ENCODE results near the gene SND1.

SND1 gene

GRCh38 chr7:127680983-127681382 lies 29.0 kb downstream of the SND1 start:
- H3K4me1 ChIP-seq (ENCODE audit: insufficient read depth, low read length), result peaks cover 17% of the 10 kb centered on the region
- no peak overlapping the region for H3K4me3 ChIP-seq (ENCODE audit: low read length)
- no peak overlapping the region for H2AFZ ChIP-seq (ENCODE audit: low read depth, low read length)
- peaks cover 3% of the 10 kb centered on the region for H3K36me3 ChIP-seq (ENCODE audit: insufficient read depth, low read length)
- no peaks in the 10 kb centered on the region for H3K27me3 ChIP-seq (ENCODE audit: insufficient read depth, low read length)
- no peaks in the 10 kb centered on the region for H3K9me3 ChIP-seq (ENCODE audit: low read length)

DNA sequence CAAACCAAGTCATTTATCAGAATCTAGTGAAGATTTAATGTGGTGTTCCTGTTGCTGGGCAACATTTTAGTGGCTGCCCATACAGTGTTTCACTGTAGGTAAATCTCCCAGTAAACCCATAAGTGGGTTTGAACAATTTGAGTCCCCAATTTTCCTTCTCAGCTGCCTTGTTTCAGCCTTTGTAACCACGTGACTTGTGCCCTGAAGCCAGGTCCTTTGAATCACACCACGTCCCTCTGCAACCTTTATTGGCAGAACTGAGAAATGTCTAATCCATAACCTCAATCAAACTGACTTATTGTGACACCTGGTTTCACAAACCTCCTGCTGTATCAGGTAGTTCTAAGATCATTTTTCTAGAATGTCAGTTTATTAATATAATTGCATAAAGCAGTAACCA lies 30.1 kb downstream of the SND1 start:
- no peak overlapping the region for H3K4me3 ChIP-seq (ENCODE audit: low read length)
- peaks cover 2% of the 10 kb centered on the region for H3K9me3 ChIP-seq (ENCODE audit: low read length)
- peaks cover 17% of the 10 kb centered on the region for H3K4me1 ChIP-seq (ENCODE audit: insufficient read depth, low read length)
- no peaks in the 10 kb centered on the region for H3K27me3 ChIP-seq (ENCODE audit: insufficient read depth, low read length)
- H3K36me3 ChIP-seq (ENCODE audit: insufficient read depth, low read length), result peaks cover 7% of the 10 kb centered on the region
- no peak overlapping the region for H2AFZ ChIP-seq (ENCODE audit: low read depth, low read length)

DNA sequence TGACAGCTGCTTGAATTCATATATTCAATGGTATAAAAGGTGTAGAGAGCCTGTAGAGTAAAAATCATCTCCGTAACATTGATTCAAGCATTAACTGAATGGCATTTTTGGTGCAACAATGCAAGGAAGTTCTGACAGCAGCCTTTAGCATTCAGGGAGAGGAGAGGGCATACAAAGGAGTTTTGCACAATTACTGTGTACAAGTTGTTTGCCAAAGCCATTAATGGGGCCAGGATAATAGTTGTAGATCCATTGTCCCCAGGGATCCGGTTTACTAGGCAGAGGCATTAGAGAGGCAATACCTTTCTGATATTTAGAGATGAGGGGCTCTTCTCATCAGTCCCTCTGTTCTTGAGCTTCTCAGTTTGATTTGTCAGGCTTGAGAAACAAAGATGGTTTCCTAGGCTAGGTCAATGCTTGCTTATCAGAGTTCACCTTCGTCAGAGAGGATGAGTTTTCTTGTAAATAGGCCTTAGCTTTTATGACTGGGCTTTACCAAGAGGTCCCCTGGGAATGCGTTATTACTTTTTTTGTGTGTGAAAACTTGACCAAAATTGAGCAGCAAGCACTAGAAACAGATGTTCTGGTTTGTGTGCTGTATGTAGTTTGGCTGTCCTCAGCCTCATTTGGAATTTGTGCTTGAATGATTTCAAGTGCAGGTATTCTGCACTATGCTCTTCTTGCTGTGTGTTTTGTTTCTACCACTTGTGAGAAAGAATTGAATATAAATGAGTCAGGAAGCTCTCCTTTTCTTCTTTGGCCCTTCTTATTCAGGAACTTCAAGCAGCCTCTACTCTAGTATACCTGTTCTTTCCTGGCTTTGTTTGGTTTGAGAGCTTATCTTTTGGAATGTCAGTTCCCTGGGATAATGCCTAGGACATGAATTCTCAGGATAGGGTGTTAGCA lies 32.0 kb downstream of the SND1 start:
- Histone ChIP-seq H3K4me3 (ENCODE audit: low read length) (no peak overlapping the region), H3K27me3 (ENCODE audit: insufficient read depth, low read length) (no peaks in the 10 kb centered on the region), H2AFZ (ENCODE audit: low read depth, low read length) (no peak overlapping the region), H3K9me3 (ENCODE audit: low read length) (peaks cover 2% of the 10 kb centered on the region), H3K4me1 (ENCODE audit: insufficient read depth, low read length) (peaks cover 13% of the 10 kb centered on the region), H3K36me3 (ENCODE audit: insufficient read depth, low read length) (peaks cover 22% of the 10 kb centered on the region)

- no peak overlapping the region for H2AFZ ChIP-seq (ENCODE audit: low read depth, low read length)
- H3K27me3 ChIP-seq (ENCODE audit: insufficient read depth, low read length), result no peaks in the 10 kb centered on the region
- H3K4me1 ChIP-seq (ENCODE audit: insufficient read depth, low read length), result peaks cover 3% of the 10 kb centered on the region
- H3K9me3 ChIP-seq (ENCODE audit: low read length), result peaks cover 2% of the 10 kb centered on the region
- no peak overlapping the region for H3K4me3 ChIP-seq (ENCODE audit: low read length)
- peaks cover 30% of the 10 kb centered on the region for H3K36me3 ChIP-seq (ENCODE audit: insufficient read depth, low read length)
These were observed 37.3 kb downstream of the SND1 start for GRCh38 chr7:127689194-127689772.

- Histone ChIP-seq H3K27me3 (ENCODE audit: insufficient read depth, low read length) (no peaks in the 10 kb centered on the region), H3K36me3 (ENCODE audit: insufficient read depth, low read length) (peaks cover 39% of the 10 kb centered on the region), H3K4me3 (ENCODE audit: low read length) (no peak overlapping the region), H2AFZ (ENCODE audit: low read depth, low read length) (no peak overlapping the region), H3K4me1 (ENCODE audit: insufficient read depth, low read length) (no peaks in the 10 kb centered on the region), H3K9me3 (ENCODE audit: low read length) (peaks cover 4% of the 10 kb centered on the region)
These were observed 38.3 kb downstream of the SND1 start for GRCh38 chr7:127690337-127690736.

GRCh38 chr7:127690806-127691205 lies 38.8 kb downstream of the SND1 start:
- Histone ChIP-seq H3K9me3 (ENCODE audit: low read length) (peaks cover 4% of the 10 kb centered on the region), H2AFZ (ENCODE audit: low read depth, low read length) (no peak overlapping the region), H3K4me3 (ENCODE audit: low read length) (no peak overlapping the region), H3K27me3 (ENCODE audit: insufficient read depth, low read length) (no peaks in the 10 kb centered on the region), H3K4me1 (ENCODE audit: insufficient read depth, low read length) (no peaks in the 10 kb centered on the region), H3K36me3 (ENCODE audit: insufficient read depth, low read length) (peaks cover 44% of the 10 kb centered on the region)

- no peaks in the 10 kb centered on the region for H3K4me1 ChIP-seq (ENCODE audit: insufficient read depth, low read length)
- H3K9me3 ChIP-seq (ENCODE audit: low read length), result peaks cover 2% of the 10 kb centered on the region
- H3K4me3 ChIP-seq (ENCODE audit: low read length), result no peak overlapping the region
- H2AFZ ChIP-seq (ENCODE audit: low read depth, low read length), result no peak overlapping the region
- H3K27me3 ChIP-seq (ENCODE audit: insufficient read depth, low read length), result no peaks in the 10 kb centered on the region
- peaks cover 40% of the 10 kb centered on the region for H3K36me3 ChIP-seq (ENCODE audit: insufficient read depth, low read length)
These were observed 40.2 kb downstream of the SND1 start for GRCh38 chr7:127692200-127692599.

GRCh38 chr7:127699853-127700252 lies 47.9 kb downstream of the SND1 start:
- H3K27me3 ChIP-seq (ENCODE audit: insufficient read depth, low read length), result no peaks in the 10 kb centered on the region
- H2AFZ ChIP-seq (ENCODE audit: low read depth, low read length), result no peak overlapping the region
- H3K4me3 ChIP-seq (ENCODE audit: low read length), result no peak overlapping the region
- H3K36me3 ChIP-seq (ENCODE audit: insufficient read depth, low read length), result peaks cover 62% of the 10 kb centered on the region
- H3K4me1 ChIP-seq (ENCODE audit: insufficient read depth, low read length), result no peaks in the 10 kb centered on the region
- peaks cover 1% of the 10 kb centered on the region for H3K9me3 ChIP-seq (ENCODE audit: low read length)

- H3K4me1 ChIP-seq (ENCODE audit: insufficient read depth, low read length), result no peaks in the 10 kb centered on the region
- no peak overlapping the region for H2AFZ ChIP-seq (ENCODE audit: low read depth, low read length)
- H3K9me3 ChIP-seq (ENCODE audit: low read length), result no peaks in the 10 kb centered on the region
- H3K36me3 ChIP-seq (ENCODE audit: insufficient read depth, low read length), result peaks cover 65% of the 10 kb centered on the region
- H3K27me3 ChIP-seq (ENCODE audit: insufficient read depth, low read length), result no peaks in the 10 kb centered on the region
- H3K4me3 ChIP-seq (ENCODE audit: low read length), result no peak overlapping the region
These were observed 50.2 kb downstream of the SND1 start for GRCh38 chr7:127702052-127702652.

DNA sequence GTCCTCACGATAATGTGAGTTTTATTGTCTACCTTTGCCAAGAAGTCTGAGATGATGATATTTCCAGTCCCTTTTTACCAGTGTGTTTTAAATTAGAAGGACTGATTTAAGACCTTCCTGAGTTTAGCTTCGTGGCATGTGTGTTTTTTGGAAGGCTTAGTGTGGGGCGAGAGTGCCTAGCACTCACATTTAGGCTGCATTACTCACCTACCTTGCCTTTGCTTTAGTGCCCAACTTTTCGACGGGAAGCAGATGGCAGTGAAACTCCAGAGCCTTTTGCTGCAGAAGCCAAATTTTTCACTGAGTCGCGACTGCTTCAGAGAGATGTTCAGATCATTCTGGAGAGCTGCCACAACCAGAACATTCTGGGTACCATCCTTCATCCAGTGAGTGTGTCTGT lies 50.9 kb downstream of the SND1 start:
- Histone ChIP-seq H3K9me3 (ENCODE audit: low read length) (no peaks in the 10 kb centered on the region), H3K4me1 (ENCODE audit: insufficient read depth, low read length) (no peaks in the 10 kb centered on the region), H3K36me3 (ENCODE audit: insufficient read depth, low read length) (peaks cover 69% of the 10 kb centered on the region), H2AFZ (ENCODE audit: low read depth, low read length) (no peak overlapping the region), H3K27me3 (ENCODE audit: insufficient read depth, low read length) (no peaks in the 10 kb centered on the region), H3K4me3 (ENCODE audit: low read length) (no peak overlapping the region)

GRCh38 chr7:127704211-127704610 lies 52.2 kb downstream of the SND1 start:
- Histone ChIP-seq H3K4me1 (ENCODE audit: insufficient read depth, low read length) (no peaks in the 10 kb centered on the region), H2AFZ (ENCODE audit: low read depth, low read length) (no peak overlapping the region), H3K4me3 (ENCODE audit: low read length) (no peak overlapping the region), H3K36me3 (ENCODE audit: insufficient read depth, low read length) (peaks cover 68% of the 10 kb centered on the region), H3K9me3 (ENCODE audit: low read length) (no peaks in the 10 kb centered on the region), H3K27me3 (ENCODE audit: insufficient read depth, low read length) (no peaks in the 10 kb centered on the region)

DNA sequence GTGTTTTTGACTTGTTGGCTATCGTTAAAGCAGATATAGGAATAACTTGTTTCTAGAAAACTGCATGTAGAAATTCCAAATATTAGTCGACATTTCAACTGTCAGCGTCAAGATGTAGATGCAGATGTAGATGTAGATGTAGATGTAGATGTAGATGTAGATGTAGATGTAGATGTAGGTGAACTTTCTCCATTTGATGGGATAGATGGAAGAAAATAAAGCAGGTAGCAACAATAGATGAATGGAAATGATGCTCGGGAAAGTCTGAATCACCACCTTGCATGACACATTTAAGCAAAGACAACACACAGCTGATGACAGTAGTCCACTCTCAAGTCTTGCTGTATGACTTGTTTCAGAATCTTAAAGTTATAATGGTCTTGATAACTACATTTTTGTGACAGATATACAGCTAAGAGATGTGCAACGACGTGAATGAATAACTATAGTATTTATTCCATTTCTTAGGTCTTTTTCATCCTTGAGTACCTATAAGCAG lies 53.5 kb downstream of the SND1 start:
- Histone ChIP-seq H3K27me3 (ENCODE audit: insufficient read depth, low read length) (no peaks in the 10 kb centered on the region), H3K9me3 (ENCODE audit: low read length) (peaks cover under 1% of the 10 kb centered on the region), H3K4me3 (ENCODE audit: low read length) (no peak overlapping the region), H3K36me3 (ENCODE audit: insufficient read depth, low read length) (peaks cover 65% of the 10 kb centered on the region), H3K4me1 (ENCODE audit: insufficient read depth, low read length) (no peaks in the 10 kb centered on the region), H2AFZ (ENCODE audit: low read depth, low read length) (no peak overlapping the region)

- no peak overlapping the region for H2AFZ ChIP-seq (ENCODE audit: low read depth, low read length)
- H3K4me3 ChIP-seq (ENCODE audit: low read length), result no peak overlapping the region
- no peaks in the 10 kb centered on the region for H3K27me3 ChIP-seq (ENCODE audit: insufficient read depth, low read length)
- H3K9me3 ChIP-seq (ENCODE audit: low read length), result peaks cover 5% of the 10 kb centered on the region
- H3K4me1 ChIP-seq (ENCODE audit: insufficient read depth, low read length), result no peaks in the 10 kb centered on the region
- H3K36me3 ChIP-seq (ENCODE audit: insufficient read depth, low read length), result peaks cover 62% of the 10 kb centered on the region
These were observed 54.8 kb downstream of the SND1 start for GRCh38 chr7:127706766-127707165.

All from neuron (in vitro differentiated cells).